ENCODE data around the gene CAT.

- TF ChIP-seq REST (IDR thresholded peaks at IDR 0.05; ENCODE audit: borderline replicate concordance) (no peak), REST (CRISPR knock-in tag; IDR thresholded peaks at IDR 0.05; ENCODE audit: low read depth) (no peak), CTCF (IDR thresholded peaks at IDR 0.05 in 2 of 3, conservative IDR thresholded peaks at IDR 0.05 in 1 of 3; ENCODE audit: insufficient read depth in 2 of 3, low read depth in 1 of 3, low read length in 3 of 3) (no peak), ESRRA (IDR thresholded peaks at IDR 0.05; ENCODE audit: borderline replicate concordance, low read depth) (no peak), MEF2A (IDR thresholded peaks at IDR 0.05; ENCODE audit: control insufficient read depth, low read depth, low read length) (no peak), DIDO1 (tag; IDR thresholded peaks at IDR 0.05; ENCODE audit: low read depth) (no peak), ZNF444 (CRISPR knock-in tag; IDR thresholded peaks at IDR 0.05) (no peak), ARHGAP35 (IDR thresholded peaks at IDR 0.05; ENCODE audit: partially characterized antibody) (no peak), HINFP (tag; conservative IDR thresholded peaks at IDR 0.05; ENCODE audit: low read depth) (no peak), BRCA1 (IDR thresholded peaks at IDR 0.05) (no peak), BRCA1 (CRISPR knock-in tag; IDR thresholded peaks at IDR 0.05) (no peak), POU5F1 (IDR thresholded peaks at IDR 0.05; ENCODE audit: borderline replicate concordance, low read depth, low read length, partially characterized antibody) (no peak), PHF8 (IDR thresholded peaks at IDR 0.05; ENCODE audit: borderline replicate concordance, low read length) (no peak)
- TF ChIP-seq, protein P1, sequence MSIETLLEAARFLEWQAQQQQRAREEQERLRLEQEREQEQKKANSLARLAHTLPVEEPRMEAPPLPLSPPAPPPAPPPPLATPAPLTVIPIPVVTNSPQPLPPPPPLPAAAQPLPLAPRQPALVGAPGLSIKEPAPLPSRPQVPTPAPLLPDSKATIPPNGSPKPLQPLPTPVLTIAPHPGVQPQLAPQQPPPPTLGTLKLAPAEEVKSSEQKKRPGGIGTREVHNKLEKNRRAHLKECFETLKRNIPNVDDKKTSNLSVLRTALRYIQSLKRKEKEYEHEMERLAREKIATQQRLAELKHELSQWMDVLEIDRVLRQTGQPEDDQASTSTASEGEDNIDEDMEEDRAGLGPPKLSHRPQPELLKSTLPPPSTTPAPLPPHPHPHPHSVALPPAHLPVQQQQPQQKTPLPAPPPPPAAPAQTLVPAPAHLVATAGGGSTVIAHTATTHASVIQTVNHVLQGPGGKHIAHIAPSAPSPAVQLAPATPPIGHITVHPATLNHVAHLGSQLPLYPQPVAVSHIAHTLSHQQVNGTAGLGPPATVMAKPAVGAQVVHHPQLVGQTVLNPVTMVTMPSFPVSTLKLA (conservative IDR thresholded peaks at IDR 0.05): no peak
Observed at GRCh38 chr11:34407121-34407813, 31.5 kb upstream of the CAT start.
